ENCODE results near the gene SORBS2. TPM values are rescaled to one million over a fixed set of nuclear protein-coding genes. Genes with fewer than 3 reads are reported as not detected.
A peak's percentile ranks its signal among the peaks of the same experiment; 100 is the strongest.

SORBS2 gene
- total RNA-seq, 2 donors from 2014 or later = 28.0 to 77.4 TPM

DNA sequence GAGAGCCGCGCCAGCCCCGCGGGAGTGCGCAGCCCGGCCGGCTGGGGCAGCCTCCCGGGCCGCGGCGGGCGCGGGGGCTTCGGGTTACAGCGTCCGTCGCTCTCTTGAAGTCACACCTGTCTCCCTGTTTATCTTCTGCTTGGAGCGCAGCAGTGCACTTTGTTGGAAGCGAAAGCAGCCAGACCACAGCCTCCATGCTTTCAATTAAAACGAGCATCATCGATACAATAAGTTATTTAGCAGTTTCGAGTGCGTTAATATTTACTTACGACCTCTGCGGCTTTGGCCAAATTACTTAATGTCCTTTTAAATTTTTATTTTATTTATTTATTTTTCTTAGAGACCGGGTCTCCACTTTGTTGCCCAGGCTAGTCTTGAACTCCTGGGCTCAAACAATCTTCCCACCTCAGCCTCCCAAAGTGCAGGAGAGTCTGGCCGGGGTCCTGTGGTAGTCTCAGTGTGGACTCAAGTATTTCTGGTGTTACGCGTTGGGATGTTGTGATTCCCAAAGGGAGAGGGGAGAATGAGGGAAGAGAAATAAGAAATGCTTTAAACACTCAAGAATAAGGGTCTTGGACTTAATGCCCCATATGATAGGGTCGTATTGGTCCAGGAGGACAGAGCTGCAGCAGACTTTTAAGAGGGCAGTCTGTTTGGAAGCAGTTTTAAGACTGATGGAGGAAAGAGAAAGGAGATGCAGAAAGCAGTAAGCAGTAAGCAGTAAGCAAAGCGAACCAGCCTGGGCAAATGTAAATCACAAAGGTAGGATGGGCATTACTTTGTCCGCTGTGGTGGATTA lies 276.2 kb downstream of the SORBS2 start:
- peaks cover 23% of the 10 kb centered on the region for H3K27me3 ChIP-seq
- TF ChIP-seq, protein P1, sequence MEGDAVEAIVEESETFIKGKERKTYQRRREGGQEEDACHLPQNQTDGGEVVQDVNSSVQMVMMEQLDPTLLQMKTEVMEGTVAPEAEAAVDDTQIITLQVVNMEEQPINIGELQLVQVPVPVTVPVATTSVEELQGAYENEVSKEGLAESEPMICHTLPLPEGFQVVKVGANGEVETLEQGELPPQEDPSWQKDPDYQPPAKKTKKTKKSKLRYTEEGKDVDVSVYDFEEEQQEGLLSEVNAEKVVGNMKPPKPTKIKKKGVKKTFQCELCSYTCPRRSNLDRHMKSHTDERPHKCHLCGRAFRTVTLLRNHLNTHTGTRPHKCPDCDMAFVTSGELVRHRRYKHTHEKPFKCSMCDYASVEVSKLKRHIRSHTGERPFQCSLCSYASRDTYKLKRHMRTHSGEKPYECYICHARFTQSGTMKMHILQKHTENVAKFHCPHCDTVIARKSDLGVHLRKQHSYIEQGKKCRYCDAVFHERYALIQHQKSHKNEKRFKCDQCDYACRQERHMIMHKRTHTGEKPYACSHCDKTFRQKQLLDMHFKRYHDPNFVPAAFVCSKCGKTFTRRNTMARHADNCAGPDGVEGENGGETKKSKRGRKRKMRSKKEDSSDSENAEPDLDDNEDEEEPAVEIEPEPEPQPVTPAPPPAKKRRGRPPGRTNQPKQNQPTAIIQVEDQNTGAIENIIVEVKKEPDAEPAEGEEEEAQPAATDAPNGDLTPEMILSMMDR (IDR thresholded peaks at IDR 0.05) = no peak
- intact Hi-C loops (cut with DNase I) = no loop called here

More for the DNA sequence above, 276.2 kb downstream of the SORBS2 start:
- DNase-seq = no peak
- peak overlapping the region in 1 of 2 donors; percentile 14 for H3K9ac ChIP-seq (ENCODE audit: low read depth in 2 of 2, low read length in 2 of 2)
- H3K4me3 ChIP-seq = peak overlapping the region; percentile 56
- no peak overlapping the region for H3K27ac ChIP-seq
- no peaks in the 10 kb centered on the region for H3K36me3 ChIP-seq
- H3K9me3 ChIP-seq = no peaks in the 10 kb centered on the region
- H3K4me1 ChIP-seq = no peaks in the 10 kb centered on the region
